OCI-LY7 (cell line): ENCODE measurements around the gene PRKAB1. TPM values are rescaled to one million over a fixed set of nuclear protein-coding genes. Genes with fewer than 3 reads are reported as not detected.

Source experiments
- BruUV-seq: library from RNA; stranded (reverse); fragments of 400-500 nt; replicated peaks from 2 replicates; lab custom pipeline; 2021; lab: Mats Ljungman, UMichigan
- CTCF ChIA-PET: fragments of 300-600 bp; sonication (Branson Sonifier 250); formaldehyde crosslinking; loops from one replicate; lab custom pipeline; 2022; ENCODE audit warnings: antibody characterized with exemption; ENCODE audit not compliant: unreplicated experiment; lab: Charles Lee
- POLR2A ChIA-PET: fragments of 300-600 bp; sonication (Branson Sonifier 250); formaldehyde crosslinking; loops from one replicate; lab custom pipeline; 2022; ENCODE audit warnings: antibody characterized with exemption; lab: Charles Lee
- DNase-seq: peaks from one replicate; pipeline ENCODE4 v3.0.0-alpha.2; 2015; ENCODE audit warnings: low spot score
- H2AFZ ChIP-seq: fragments of 200-600 bp; sonication (generic), shearing (Covaris generic); 2 replicates; pipeline ENCODE4 v1.6.1; 2014; ENCODE audit warnings: mild to moderate bottlenecking, antibody characterized with exemption, low read length, moderate library complexity
- H3K27ac ChIP-seq: fragments of 200-600 bp; sonication (generic); 2 replicates; pipeline ENCODE4 v1.5.1; 2014; ENCODE audit warnings: mixed run types, low read depth, mild to moderate bottlenecking, moderate library complexity, low read length, inconsistent platforms; ENCODE audit not compliant: poor library complexity, severe bottlenecking
- H3K36me3 ChIP-seq: fragments of 200-600 bp; sonication (generic); 2 replicates; pipeline ENCODE4 v1.6.1; 2014; ENCODE audit warnings: mild to moderate bottlenecking, antibody characterized with exemption, low read length, moderate library complexity, mixed read lengths; ENCODE audit not compliant: insufficient read depth
- H3K4me1 ChIP-seq: fragments of 200-600 bp; sonication (generic); 2 replicates; pipeline ENCODE4 v1.5.1; 2014; ENCODE audit warnings: mild to moderate bottlenecking, low read length; ENCODE audit not compliant: insufficient read depth, poor library complexity, severe bottlenecking
- H3K4me2 ChIP-seq: fragments of 200-600 bp; sonication (generic); 2 replicates; pipeline ENCODE4 v1.6.1; 2014; ENCODE audit warnings: mild to moderate bottlenecking, low read length
- H3K4me3 ChIP-seq: fragments of 200-600 bp; sonication (generic); 2 replicates; pipeline ENCODE4 v1.5.1; 2014; ENCODE audit warnings: mild to moderate bottlenecking, low read depth, low read length; ENCODE audit not compliant: poor library complexity, severe bottlenecking
- H3K79me2 ChIP-seq: fragments of 200-600 bp; sonication (generic); 2 replicates; pipeline ENCODE4 v1.6.1; 2016; ENCODE audit warnings: low read depth, mild to moderate bottlenecking, low read length, moderate library complexity, mixed read lengths; ENCODE audit not compliant: insufficient read depth
- H3K9me2 ChIP-seq: fragments of 200-600 bp; sonication (generic); 2 replicates; pipeline ENCODE4 v1.6.1; 2016; ENCODE audit warnings: mild to moderate bottlenecking, low read length, mixed read lengths; ENCODE audit not compliant: insufficient read depth
- H3K9me3 ChIP-seq: fragments of 200-600 bp; sonication (generic); 2 replicates; pipeline ENCODE4 v1.6.1; 2014; ENCODE audit warnings: mild to moderate bottlenecking, mixed run types, low read length, mixed read lengths
- H4K20me1 ChIP-seq: fragments of 200-600 bp; sonication (generic); 2 replicates; pipeline ENCODE4 v1.6.1; 2014; ENCODE audit warnings: mild to moderate bottlenecking, antibody characterized with exemption, low read length, moderate library complexity, mixed read lengths; ENCODE audit not compliant: insufficient read depth
- CTCF ChIP-seq: fragments of 200-600 bp; sonication (generic); conservative IDR thresholded peaks from 2 replicates; pipeline ENCODE4 v1.5.1; 2014; ENCODE audit warnings: mild to moderate bottlenecking, antibody characterized with exemption, low read length, moderate library complexity, mixed read lengths
- EZH2phosphoT487 ChIP-seq: fragments of 200-600 bp; sonication (generic); IDR thresholded peaks from 2 replicates; pipeline ENCODE4 v1.6.1; 2018; ENCODE audit warnings: low read depth, borderline replicate concordance, mild to moderate bottlenecking, mixed run types, antibody characterized with exemption, low read length, moderate library complexity, mixed read lengths
- intact Hi-C: fragments of 100-400 bp; cut with micrococcal nuclease; formaldehyde crosslinking; loops from one replicate; pipeline ENCODE4 v1.10.0; 2022; ENCODE audit not compliant: unreplicated experiment
- total RNA-seq, 2 experiments: library from RNA; depleted of rRNA in 1 of 2; stranded (reverse); fragments of >200 nt in 1 of 2; shearing (Covaris generic) in 1 of 2; gene quantifications; 2 replicates each; pipeline ENCODE4 v1.2.3, GENCODE V29; 2014 to 2022

Gene PRKAB1
- total RNA-seq, 2 experiments from 2014 or later = 32.4 to 45.1 TPM

- intact Hi-C loops = no loop called here
- Histone ChIP-seq H4K20me1 (no peaks in the 10 kb centered on the region), H3K9me3 (no peaks in the 10 kb centered on the region), H3K9me2 (no peaks in the 10 kb centered on the region), H3K4me2 (no peak overlapping the region), H3K4me1 (peaks cover 19% of the 10 kb centered on the region), H3K27ac (peak overlapping the region; percentile 62), H3K79me2 (no peaks in the 10 kb centered on the region), H2AFZ (no peak overlapping the region), H3K4me3 (no peak overlapping the region), H3K36me3 (peaks cover 83% of the 10 kb centered on the region)
- BruUV-seq = no TSS peak
- ChIA-PET POLR2A (no interaction called here), CTCF (no interaction called here)
- no peak for DNase-seq
- TF ChIP-seq EZH2phosphoT487 (no peak), CTCF (no peak)
Observed at GRCh38 chr12:119683413-119683812, 15.5 kb downstream of the PRKAB1 start.

GRCh38 chr12:119683816-119684215 is 15.9 kb downstream of the PRKAB1 start:
- Histone ChIP-seq H3K4me2 (no peak overlapping the region), H3K36me3 (peaks cover 82% of the 10 kb centered on the region), H2AFZ (no peak overlapping the region), H3K9me3 (no peaks in the 10 kb centered on the region), H3K27ac (no peak overlapping the region), H3K9me2 (no peaks in the 10 kb centered on the region), H4K20me1 (no peaks in the 10 kb centered on the region), H3K4me3 (no peak overlapping the region), H3K79me2 (no peaks in the 10 kb centered on the region), H3K4me1 (peaks cover 19% of the 10 kb centered on the region)
- intact Hi-C loops = no loop called here
- POLR2A ChIA-PET = no interaction called here
- TF ChIP-seq CTCF (no peak), EZH2phosphoT487 (no peak)
- CTCF ChIA-PET = no interaction called here
- BruUV-seq = no TSS peak
- DNase-seq = no peak

GRCh38 chr12:119684711-119685369 is 16.9 kb downstream of the PRKAB1 start:
- Histone ChIP-seq H3K4me3 (no peak overlapping the region), H3K9me2 (no peaks in the 10 kb centered on the region), H3K36me3 (peaks cover 76% of the 10 kb centered on the region), H3K4me2 (no peak overlapping the region), H4K20me1 (no peaks in the 10 kb centered on the region), H3K27ac (no peak overlapping the region), H3K9me3 (no peaks in the 10 kb centered on the region), H3K79me2 (no peaks in the 10 kb centered on the region), H3K4me1 (peaks cover 19% of the 10 kb centered on the region), H2AFZ (no peak overlapping the region)
- CTCF ChIA-PET = no interaction called here
- intact Hi-C loops = no loop called here
- DNase-seq = no peak
- TF ChIP-seq EZH2phosphoT487 (no peak), CTCF (no peak)
- no TSS peak for BruUV-seq
- POLR2A ChIA-PET = no interaction called here
